Epidermal melanocyte (primary cell): ENCODE data around the gene CELA2A.
"Not testable (repeated sequence)": the region's sequence is repeated elsewhere in the genome, so short reads cannot be mapped to it uniquely, and the experiment has no call there.

Experiments
- DNase-seq: peaks from one replicate; pipeline ENCODE4 v3.0.0; 2011; ENCODE audit warnings: low spot score; ENCODE audit not compliant: insufficient read length

CELA2A gene

GRCh38 chr1:15493869-15494390, 37.4 kb downstream of the CELA2A start:
- DNase-seq, result no peak

GRCh38 chr1:15500184-15501178, 43.9 kb downstream of the CELA2A start:
- DNase-seq, result no peak

DNA sequence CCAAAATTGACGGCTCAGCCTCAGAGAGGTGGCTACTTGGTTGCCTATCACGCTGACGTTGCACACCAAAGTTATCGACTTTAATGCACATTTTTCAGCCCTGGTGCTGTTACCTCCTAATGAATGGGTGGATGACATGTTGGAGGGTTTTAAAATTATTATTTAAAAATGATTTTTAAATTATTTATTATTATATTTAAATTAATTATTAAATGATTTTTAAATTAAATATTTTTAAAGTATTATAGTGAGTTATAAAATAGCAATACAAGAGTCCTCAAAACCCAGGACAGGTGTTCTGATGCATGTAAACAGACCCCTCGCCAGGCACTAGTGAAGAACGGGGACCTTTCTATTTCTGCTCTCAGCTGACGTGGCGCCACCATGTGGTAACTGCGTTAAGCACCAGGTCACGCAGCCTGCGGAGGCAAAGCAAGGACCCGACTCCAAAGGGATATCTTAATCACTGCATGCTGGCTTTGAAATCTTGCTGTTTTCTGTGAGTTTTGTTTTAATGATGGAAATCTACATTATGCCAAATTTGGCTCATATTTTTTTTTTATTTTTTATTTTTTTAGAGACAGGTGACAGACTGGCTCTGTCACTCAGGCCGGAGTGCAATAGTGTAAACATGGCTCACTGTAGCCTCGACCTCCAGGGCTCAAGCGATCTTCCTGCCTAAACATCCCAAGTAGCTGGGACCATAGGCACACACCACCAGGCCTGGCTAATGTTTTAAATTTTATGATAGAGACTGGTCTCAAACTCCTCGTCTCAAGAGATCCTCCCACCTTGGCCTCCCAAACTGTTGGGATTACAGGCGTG, 44.9 kb downstream of the CELA2A start:
- DNase-seq, result peak; percentile 60

DNA sequence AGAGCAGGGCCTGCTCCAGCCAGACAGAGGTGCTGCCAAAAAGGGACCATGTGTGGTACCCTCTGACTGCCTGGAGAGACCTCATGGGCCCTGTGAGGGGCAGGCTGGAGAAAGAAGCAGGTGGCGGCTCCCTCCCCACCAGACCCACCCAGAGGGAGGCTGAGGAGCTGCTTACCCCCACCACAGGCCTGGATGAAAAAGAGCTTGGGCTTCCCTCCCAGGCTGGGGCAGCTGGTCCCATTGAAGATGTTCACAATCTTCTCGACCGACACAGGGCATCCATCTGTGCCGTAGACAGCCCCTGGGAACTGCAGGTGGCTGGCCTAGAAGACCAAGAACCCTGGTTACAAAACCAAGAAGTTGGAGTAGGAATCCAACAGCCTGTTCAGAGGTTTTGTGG, 47.9 kb downstream of the CELA2A start:
- no peak for DNase-seq

DNA sequence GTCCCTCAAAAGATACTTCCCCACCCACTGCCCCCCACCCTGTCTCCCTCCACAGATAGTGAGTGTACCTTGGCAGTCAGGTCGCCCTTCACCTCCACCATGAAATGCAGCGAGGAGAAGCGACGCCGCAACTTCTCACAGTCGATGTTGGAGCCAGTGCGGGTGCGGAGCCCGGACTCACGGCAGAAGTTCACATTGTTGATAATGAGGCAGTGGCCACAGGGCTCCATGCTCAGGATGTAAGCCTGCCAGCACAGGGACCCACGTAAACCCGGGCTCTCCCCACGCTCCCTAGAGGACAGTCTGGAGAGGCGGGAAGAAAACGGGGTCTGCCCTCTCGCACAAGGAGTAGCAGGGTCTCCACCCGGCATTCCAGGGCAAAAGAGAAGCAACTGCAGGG, 50.3 kb downstream of the CELA2A start:
- no peak for DNase-seq

GRCh38 chr1:15507278-15507677, 50.7 kb downstream of the CELA2A start:
- no peak for DNase-seq

DNA sequence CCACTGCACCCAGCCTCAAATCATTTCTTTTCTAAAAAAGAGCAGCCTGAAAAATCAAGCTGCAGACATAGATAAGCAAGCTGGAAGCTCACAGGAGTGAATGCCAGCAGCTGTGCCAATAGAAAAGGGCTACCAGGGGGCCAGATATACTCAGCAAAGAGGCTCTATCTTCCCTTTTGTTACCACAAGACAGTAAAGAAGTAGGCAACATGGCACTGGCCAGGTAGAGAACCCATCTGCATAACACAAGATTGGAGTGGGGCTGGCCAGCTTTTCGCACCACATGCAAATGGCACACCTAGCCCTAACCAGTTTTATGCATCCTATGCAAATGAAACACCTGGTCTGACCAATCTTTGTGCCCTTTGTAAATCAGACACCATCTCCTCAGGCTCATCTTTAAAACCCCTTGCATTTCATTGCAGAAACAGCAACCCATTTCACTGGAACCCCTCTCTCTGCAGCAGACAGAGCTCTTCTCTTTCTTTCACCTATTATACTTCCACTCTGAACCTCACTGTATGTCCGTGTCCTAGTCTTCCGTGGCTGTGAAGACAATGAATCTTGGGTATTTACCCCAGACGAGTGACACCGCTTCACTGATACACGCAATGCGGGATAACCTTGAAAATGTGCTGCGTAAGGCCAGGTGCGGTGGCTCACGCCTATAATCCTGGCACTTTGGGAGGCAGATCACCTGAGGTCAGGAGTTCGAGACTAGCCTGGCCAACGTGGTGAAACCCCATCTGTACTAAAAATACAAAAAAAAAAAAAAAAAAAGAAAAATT, 52.4 kb downstream of the CELA2A start:
- DNase-seq, result no peak

GRCh38 chr1:15509586-15509985, 53.1 kb downstream of the CELA2A start:
- no peak for DNase-seq

DNA sequence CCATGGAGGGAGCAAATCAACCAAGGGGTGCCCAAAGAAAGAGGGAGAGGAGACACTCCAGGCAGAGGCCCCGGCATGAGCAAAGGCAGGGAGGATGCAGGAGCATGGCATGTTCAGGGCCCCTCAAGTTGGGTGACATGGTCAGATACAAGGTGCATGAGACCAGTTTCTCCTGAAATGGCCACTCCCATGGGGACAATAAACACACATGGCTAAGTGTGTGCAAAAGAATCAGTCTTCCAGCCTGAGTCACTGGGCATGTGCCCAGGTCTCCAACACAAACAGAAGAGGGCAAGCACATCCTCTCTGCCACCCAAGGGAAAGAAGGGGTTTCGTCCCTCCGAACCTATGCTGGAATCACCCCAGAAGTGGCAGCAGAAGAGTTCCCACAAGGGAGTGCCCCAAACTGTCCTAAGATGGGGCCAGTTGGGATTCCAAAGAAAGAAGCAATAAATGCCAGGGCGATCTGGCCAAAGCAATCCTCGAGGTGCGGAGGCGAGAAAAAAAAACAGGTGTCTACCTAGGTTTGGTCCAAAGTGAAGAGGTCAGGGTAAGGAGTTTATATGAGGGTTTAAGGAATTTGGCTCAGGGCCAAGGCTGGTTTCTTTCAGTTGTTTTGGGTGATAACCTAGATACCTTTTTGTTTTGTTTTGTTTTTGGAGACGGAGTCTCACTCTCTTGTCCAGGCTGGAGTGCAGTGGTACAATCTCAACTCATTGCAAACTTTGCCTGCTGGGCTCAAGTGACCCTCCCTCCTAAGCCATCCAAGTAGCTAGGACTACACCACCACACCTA, 54.3 kb downstream of the CELA2A start:
- DNase-seq, result no peak

GRCh38 chr1:15513192-15513591, 56.7 kb downstream of the CELA2A start:
- no peak for DNase-seq

- no peak for DNase-seq
Measured at GRCh38 chr1:15513919-15514318, 57.4 kb downstream of the CELA2A start.

DNA sequence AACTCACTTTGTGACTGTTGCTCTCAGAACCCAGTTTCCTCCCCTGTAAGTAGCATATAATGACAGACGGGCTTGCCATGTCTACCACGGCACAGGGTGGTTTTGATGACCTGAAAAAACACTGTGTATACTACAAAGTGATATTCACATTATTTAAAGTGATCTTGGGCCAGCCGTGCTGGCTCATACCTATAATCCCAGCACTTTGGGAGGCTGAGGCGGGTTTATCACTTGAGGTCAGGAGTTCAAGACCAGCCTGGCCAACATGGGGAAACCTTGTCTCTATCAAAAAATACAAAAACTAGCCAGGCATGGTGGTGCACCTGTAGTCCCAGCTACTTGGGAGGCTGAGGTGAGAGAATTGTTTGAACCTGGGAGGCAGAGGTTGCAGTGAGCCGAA, 58.0 kb downstream of the CELA2A start:
- not testable (repeated sequence) for DNase-seq

DNA sequence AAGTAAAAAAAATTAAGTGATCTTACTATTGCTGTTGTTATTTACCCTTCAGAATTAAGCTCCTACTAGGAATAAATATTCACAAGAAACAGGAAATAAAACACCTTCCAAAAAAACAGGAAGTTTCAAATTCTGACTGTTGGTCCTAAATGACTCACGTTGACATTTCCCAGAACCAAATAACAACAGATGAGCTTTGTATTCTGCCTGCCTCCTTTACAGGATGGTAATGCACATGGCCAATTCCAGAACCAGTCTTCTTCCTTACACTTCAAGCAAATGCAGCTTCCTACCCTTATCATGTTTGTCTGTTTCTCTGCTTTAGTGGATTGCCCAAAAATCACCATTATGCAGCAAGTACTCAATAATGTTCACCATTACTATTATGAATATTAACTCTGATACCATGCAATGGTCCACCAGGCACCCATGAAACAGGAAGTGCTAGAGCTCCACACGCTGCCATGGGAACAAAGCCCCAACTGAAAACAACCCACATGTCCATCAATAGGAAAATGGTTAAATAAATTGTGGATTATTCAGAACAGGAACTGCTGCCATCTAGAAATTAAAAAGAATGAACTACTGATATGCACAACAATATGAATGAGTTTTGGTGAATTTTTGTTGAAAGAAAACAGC, 58.6 kb downstream of the CELA2A start:
- no peak for DNase-seq

- DNase-seq, result no peak
Measured at GRCh38 chr1:15519625-15520024, 63.1 kb downstream of the CELA2A start.

DNA sequence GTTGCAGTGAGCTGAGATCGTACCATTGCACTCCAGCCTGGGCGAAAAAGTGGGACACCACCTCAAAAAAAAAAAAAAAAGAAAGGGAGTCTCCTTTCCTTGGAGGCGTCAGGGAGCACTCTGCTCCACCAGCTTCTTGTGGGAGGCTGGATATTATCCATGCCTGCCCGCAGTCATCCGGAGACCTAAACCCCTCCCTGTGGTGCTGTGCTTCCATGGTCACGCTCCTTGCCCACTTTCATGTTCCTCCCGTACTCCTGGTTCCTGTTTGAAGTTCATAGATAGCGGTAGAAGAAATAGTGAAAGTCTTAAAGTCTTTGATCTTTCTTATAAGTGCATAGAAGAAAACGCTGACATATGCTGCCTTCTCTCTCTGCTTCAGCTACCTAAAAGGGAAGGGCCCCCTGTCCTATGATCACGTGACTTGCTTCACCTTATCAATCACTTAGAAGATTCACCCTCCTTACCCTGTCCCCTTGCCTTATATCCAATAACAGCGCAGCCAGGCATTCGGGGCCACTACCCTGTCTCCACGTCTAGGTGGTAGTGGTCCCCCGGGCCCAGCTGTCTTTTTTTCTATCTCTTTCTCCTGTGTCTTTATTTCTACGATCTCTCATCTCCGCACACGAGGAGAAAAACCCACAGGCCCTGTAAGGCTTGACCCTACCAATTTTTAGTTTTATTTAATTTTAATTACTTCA, 64.8 kb downstream of the CELA2A start:
- DNase-seq, result not testable (repeated sequence)
